ENCODE data around the gene CANT1. TPM values are rescaled to one million over a fixed set of nuclear protein-coding genes. Genes with fewer than 3 reads are reported as not detected.
"Not testable (repeated sequence)": the region's sequence is repeated elsewhere in the genome, so short reads cannot be mapped to it uniquely, and the experiment has no call there.

The CANT1 gene
- total RNA-seq, 2 donors from 2014 or later = 57.5 to 61.8 TPM

GRCh38 chr17:78946131-78946530 is 63.4 kb downstream of the CANT1 start:
- Mint-ChIP-seq H3K36me3 (ENCODE audit: low read depth) (no peaks in the 10 kb centered on the region), H3K27me3 (ENCODE audit: insufficient read depth) (no peaks in the 10 kb centered on the region), H3K9me3 (peaks cover 18% of the 10 kb centered on the region), H3K27ac (no peak overlapping the region), H3K4me3 (no peak overlapping the region), H3K4me1 (no peaks in the 10 kb centered on the region)
- Histone ChIP-seq H3K36me3 (ENCODE audit: control insufficient read depth, insufficient read depth, low read length) (no peaks in the 10 kb centered on the region), H3K27me3 (ENCODE audit: control insufficient read depth, insufficient read depth, low read length, poor library complexity, severe bottlenecking) (no peaks in the 10 kb centered on the region), H3K27ac (ENCODE audit: low read depth, low read length) (no peak overlapping the region), H3K4me3 (ENCODE audit: low read length) (no peak overlapping the region), H3K4me1 (ENCODE audit: control insufficient read depth, insufficient read depth, low read length) (no peaks in the 10 kb centered on the region), H3K9me3 (ENCODE audit: control insufficient read depth, low read length) (peaks cover 16% of the 10 kb centered on the region), H3K9ac (ENCODE audit: extremely low read depth, low read length, poor library complexity, severe bottlenecking) (no peak overlapping the region)
- TF ChIP-seq CTCF (conservative IDR thresholded peaks at IDR 0.05) = no peak
- no peak for DNase-seq
- 90 to 93% methylated on average over 7 of the region's 7 CpGs for WGBS, 2 experiments (ENCODE audit: insufficient coverage in 1 of 2, insufficient read length in 1 of 2)

GRCh38 chr17:78945455-78945854 is 64.1 kb downstream of the CANT1 start:
- WGBS, 2 experiments (ENCODE audit: insufficient coverage in 1 of 2, insufficient read length in 1 of 2) = 91 to 93% methylated on average over 7 to 11 of the region's 12 CpGs
- H3K27ac Mint-ChIP-seq; H3K4me3 Mint-ChIP-seq; H3K36me3 Mint-ChIP-seq (ENCODE audit: low read depth); H3K9me3 ChIP-seq (ENCODE audit: control insufficient read depth, low read length); H3K4me1 ChIP-seq (ENCODE audit: control insufficient read depth, insufficient read depth, low read length); H3K27me3 ChIP-seq (ENCODE audit: control insufficient read depth, insufficient read depth, low read length, poor library complexity, severe bottlenecking); H3K27me3 Mint-ChIP-seq (ENCODE audit: insufficient read depth); H3K27ac ChIP-seq (ENCODE audit: low read depth, low read length); H3K36me3 ChIP-seq (ENCODE audit: control insufficient read depth, insufficient read depth, low read length); H3K4me3 ChIP-seq (ENCODE audit: low read length); H3K4me1 Mint-ChIP-seq; H3K9ac ChIP-seq (ENCODE audit: extremely low read depth, low read length, poor library complexity, severe bottlenecking); DNase-seq: not testable (repeated sequence)
- H3K9me3 Mint-ChIP-seq = peaks cover 11% of the 10 kb centered on the region

- H3K27ac ChIP-seq (ENCODE audit: low read depth, low read length) = no peak overlapping the region
- no peak for DNase-seq
- no peak overlapping the region for H3K27ac Mint-ChIP-seq
- WGBS, 2 experiments (ENCODE audit: insufficient coverage in 1 of 2, insufficient read length in 1 of 2) = 92 to 93% methylated on average over 8 to 10 of the region's 10 CpGs
- no peaks in the 10 kb centered on the region for H3K27me3 ChIP-seq (ENCODE audit: control insufficient read depth, insufficient read depth, low read length, poor library complexity, severe bottlenecking)
- H3K9me3 Mint-ChIP-seq = peaks cover 6% of the 10 kb centered on the region
- H3K27me3 Mint-ChIP-seq (ENCODE audit: insufficient read depth) = no peaks in the 10 kb centered on the region
- H3K9me3 ChIP-seq (ENCODE audit: control insufficient read depth, low read length) = peaks cover 4% of the 10 kb centered on the region
- no peak overlapping the region for H3K9ac ChIP-seq (ENCODE audit: extremely low read depth, low read length, poor library complexity, severe bottlenecking)
- no peak for TF ChIP-seq CTCF (conservative IDR thresholded peaks at IDR 0.05)
- no peaks in the 10 kb centered on the region for H3K36me3 ChIP-seq (ENCODE audit: control insufficient read depth, insufficient read depth, low read length)
- H3K4me3 ChIP-seq (ENCODE audit: low read length) = no peak overlapping the region
- no peak overlapping the region for H3K4me3 Mint-ChIP-seq
- H3K4me1 ChIP-seq (ENCODE audit: control insufficient read depth, insufficient read depth, low read length) = no peaks in the 10 kb centered on the region
- H3K36me3 Mint-ChIP-seq (ENCODE audit: low read depth) = no peaks in the 10 kb centered on the region
- no peaks in the 10 kb centered on the region for H3K4me1 Mint-ChIP-seq
Measured at GRCh38 chr17:78944956-78945355, 64.6 kb downstream of the CANT1 start.

- Histone ChIP-seq H3K27me3 (ENCODE audit: control insufficient read depth, insufficient read depth, low read length, poor library complexity, severe bottlenecking) (no peaks in the 10 kb centered on the region), H3K36me3 (ENCODE audit: control insufficient read depth, insufficient read depth, low read length) (no peaks in the 10 kb centered on the region), H3K27ac (ENCODE audit: low read depth, low read length) (no peak overlapping the region), H3K9me3 (ENCODE audit: control insufficient read depth, low read length) (no peaks in the 10 kb centered on the region), H3K9ac (ENCODE audit: extremely low read depth, low read length, poor library complexity, severe bottlenecking) (no peak overlapping the region), H3K4me3 (ENCODE audit: low read length) (no peak overlapping the region), H3K4me1 (ENCODE audit: control insufficient read depth, insufficient read depth, low read length) (no peaks in the 10 kb centered on the region)
- Mint-ChIP-seq H3K27ac (no peak overlapping the region), H3K27me3 (ENCODE audit: insufficient read depth) (no peaks in the 10 kb centered on the region), H3K9me3 (no peaks in the 10 kb centered on the region), H3K36me3 (ENCODE audit: low read depth) (no peaks in the 10 kb centered on the region), H3K4me1 (no peaks in the 10 kb centered on the region), H3K4me3 (no peak overlapping the region)
- no peak for DNase-seq
- WGBS, 2 experiments (ENCODE audit: insufficient coverage in 1 of 2, insufficient read length in 1 of 2) = 90% methylated on average over 2 to 7 of the region's 7 CpGs
- TF ChIP-seq CTCF (conservative IDR thresholded peaks at IDR 0.05) = no peak
Measured at GRCh38 chr17:78944026-78944425, 65.5 kb downstream of the CANT1 start.

All from endodermal cell (in vitro differentiated cells).